ENCODE data around the gene ZFPM1. TPM values are rescaled to one million over a fixed set of nuclear protein-coding genes. Genes with fewer than 3 reads are reported as not detected.

ZFPM1 gene
- total and polyA plus RNA-seq, 4 donors, result 0.88 to 8.8 (median 3.0) TPM

DNA sequence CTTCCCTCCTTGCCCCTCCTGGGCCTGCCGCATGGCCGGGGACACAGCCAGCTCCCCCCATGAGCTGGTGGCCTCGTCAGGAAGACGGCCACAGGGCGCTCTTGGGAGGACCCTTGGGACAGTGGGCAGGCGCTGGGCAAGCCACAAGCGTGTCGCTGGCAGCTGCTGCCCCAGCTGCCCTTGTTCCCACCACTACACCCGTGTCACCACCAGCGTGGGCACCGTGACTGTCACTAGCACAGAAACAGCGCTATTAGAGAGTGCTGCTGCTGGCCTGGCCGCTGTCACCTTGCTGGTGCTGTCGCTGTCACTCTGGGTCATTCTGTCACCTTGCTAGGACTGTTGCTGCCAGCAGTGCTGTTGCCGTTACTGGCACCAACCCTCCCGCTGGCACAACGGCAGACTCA is 47.2 kb downstream of the ZFPM1 start:
- ATAC-seq (ENCODE audit: low FRiP score) (no peak), DNase-seq (no peak)
- WGBS, 2 donors, result 87 to 88% methylated on average over 17 of the region's 17 CpGs
- Histone ChIP-seq H3K27me3 (ENCODE audit: control insufficient read depth in 1 of 2, insufficient read depth in 2 of 2, low read length in 1 of 2) (no peaks in the 10 kb centered on the region), H3K36me3 (ENCODE audit: control insufficient read depth in 1 of 2, insufficient read depth in 2 of 2, low read length in 1 of 2) (no peaks in the 10 kb centered on the region), H3K4me3 (ENCODE audit: low read length in 2 of 2) (no peak overlapping the region), H3K4me1 (ENCODE audit: control insufficient read depth in 1 of 2, insufficient read depth in 2 of 2, low read length in 2 of 2) (no peaks in the 10 kb centered on the region), H3K27ac (ENCODE audit: low read depth in 1 of 2, low read length in 2 of 2) (no peak overlapping the region), H3K9me3 (ENCODE audit: control insufficient read depth, low read length) (no peaks in the 10 kb centered on the region)
- intact Hi-C loops (cut with DNase I), result no loop called here

DNA sequence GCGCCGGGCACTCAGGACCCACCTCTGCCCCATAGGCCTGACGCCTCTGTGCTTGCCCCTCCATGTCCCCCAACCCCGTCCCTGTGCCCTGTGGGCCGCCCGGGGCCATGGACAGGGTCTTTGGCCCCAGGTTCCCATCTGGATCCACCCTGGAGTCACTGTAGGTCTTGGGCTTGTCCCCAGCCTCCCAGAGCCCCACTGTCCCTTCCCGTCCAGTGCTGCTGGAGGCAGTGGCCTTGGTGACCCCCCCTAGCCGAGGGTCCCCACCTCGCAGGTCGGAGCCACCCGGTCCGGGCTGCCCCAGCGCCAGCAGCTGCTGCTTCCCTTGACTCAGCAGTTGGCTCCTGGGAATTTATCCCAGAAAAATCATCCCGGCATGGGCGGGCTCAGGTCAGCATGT is 49.3 kb downstream of the ZFPM1 start:
- Histone ChIP-seq H3K4me1 (ENCODE audit: control insufficient read depth in 1 of 2, insufficient read depth in 2 of 2, low read length in 2 of 2) (no peaks in the 10 kb centered on the region), H3K27ac (ENCODE audit: low read depth in 1 of 2, low read length in 2 of 2) (no peak overlapping the region), H3K9me3 (ENCODE audit: control insufficient read depth, low read length) (no peaks in the 10 kb centered on the region), H3K36me3 (ENCODE audit: control insufficient read depth in 1 of 2, insufficient read depth in 2 of 2, low read length in 1 of 2) (no peaks in the 10 kb centered on the region), H3K27me3 (ENCODE audit: control insufficient read depth in 1 of 2, insufficient read depth in 2 of 2, low read length in 1 of 2) (no peaks in the 10 kb centered on the region), H3K4me3 (ENCODE audit: low read length in 2 of 2) (no peak overlapping the region)
- WGBS, 2 donors, result 90 to 91% methylated on average over 15 of the region's 15 CpGs
- ATAC-seq (ENCODE audit: low FRiP score) (no peak), DNase-seq (no peak)
- intact Hi-C loops (cut with DNase I), result no loop called here

DNA sequence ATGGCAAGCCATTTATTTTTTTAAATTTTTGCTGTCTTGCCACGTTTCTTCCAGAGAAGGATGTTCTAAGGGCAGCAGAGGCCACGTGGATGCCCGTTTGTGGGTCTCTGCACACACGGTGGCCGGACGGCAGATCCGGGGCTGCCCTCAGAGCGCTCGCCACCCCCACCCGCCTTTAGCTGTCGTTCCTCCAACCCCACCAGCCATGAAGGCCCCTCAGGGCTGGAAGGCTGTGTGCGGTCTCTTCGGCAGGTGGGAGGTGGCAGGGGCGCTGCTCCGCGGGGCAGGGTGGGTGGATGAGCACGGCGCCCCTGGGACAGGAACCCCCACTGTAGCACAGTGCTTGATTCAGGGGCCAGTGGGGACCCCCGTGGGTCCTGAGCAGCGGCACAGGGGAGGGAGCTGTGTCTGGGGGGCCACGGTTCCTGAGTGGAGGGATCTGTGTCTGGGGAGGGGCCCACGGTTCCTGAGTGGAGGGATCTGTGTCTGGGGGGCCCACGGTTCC is 49.7 kb downstream of the ZFPM1 start:
- Histone ChIP-seq H3K4me3 (ENCODE audit: low read length in 2 of 2) (no peak overlapping the region), H3K27ac (ENCODE audit: low read depth in 1 of 2, low read length in 2 of 2) (no peak overlapping the region), H3K27me3 (ENCODE audit: control insufficient read depth in 1 of 2, insufficient read depth in 2 of 2, low read length in 1 of 2) (no peaks in the 10 kb centered on the region), H3K36me3 (ENCODE audit: control insufficient read depth in 1 of 2, insufficient read depth in 2 of 2, low read length in 1 of 2) (no peaks in the 10 kb centered on the region), H3K9me3 (ENCODE audit: control insufficient read depth, low read length) (no peaks in the 10 kb centered on the region), H3K4me1 (ENCODE audit: control insufficient read depth in 1 of 2, insufficient read depth in 2 of 2, low read length in 2 of 2) (no peaks in the 10 kb centered on the region)
- intact Hi-C loops (cut with DNase I), result no loop called here
- 92 to 94% methylated on average over 23 of the region's 23 CpGs for WGBS, 2 donors
- no peak for ATAC-seq (ENCODE audit: low FRiP score)
- no peak for DNase-seq

DNA sequence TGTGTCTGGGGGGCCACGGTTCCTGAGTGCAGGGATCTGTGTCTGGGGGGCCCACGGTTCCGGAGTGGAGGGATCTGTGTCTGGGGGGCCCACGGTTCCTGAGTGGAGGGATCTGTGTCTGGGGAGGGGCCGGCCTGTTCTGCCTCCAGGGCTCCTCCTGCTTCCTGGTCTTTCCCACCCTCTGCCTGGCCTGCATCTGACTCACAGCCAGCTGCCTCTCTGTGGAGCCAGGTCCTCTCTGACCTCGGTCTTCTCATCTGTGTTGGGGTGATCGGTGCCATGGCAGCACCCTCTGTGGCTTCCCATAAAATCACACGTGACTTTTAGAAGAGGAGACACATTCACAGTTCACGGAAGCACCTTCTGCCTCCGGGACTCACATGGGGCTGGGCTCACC is 50.3 kb downstream of the ZFPM1 start:
- Histone ChIP-seq H3K36me3 (ENCODE audit: control insufficient read depth in 1 of 2, insufficient read depth in 2 of 2, low read length in 1 of 2) (no peaks in the 10 kb centered on the region), H3K4me3 (ENCODE audit: low read length in 2 of 2) (no peak overlapping the region), H3K4me1 (ENCODE audit: control insufficient read depth in 1 of 2, insufficient read depth in 2 of 2, low read length in 2 of 2) (no peaks in the 10 kb centered on the region), H3K27me3 (ENCODE audit: control insufficient read depth in 1 of 2, insufficient read depth in 2 of 2, low read length in 1 of 2) (no peaks in the 10 kb centered on the region), H3K27ac (ENCODE audit: low read depth in 1 of 2, low read length in 2 of 2) (no peak overlapping the region), H3K9me3 (ENCODE audit: control insufficient read depth, low read length) (no peaks in the 10 kb centered on the region)
- ATAC-seq (ENCODE audit: low FRiP score), result no peak
- intact Hi-C loops (cut with DNase I), result no loop called here
- 90% methylated on average over 10 of the region's 10 CpGs for WGBS, 2 donors
- no peak for DNase-seq

DNA sequence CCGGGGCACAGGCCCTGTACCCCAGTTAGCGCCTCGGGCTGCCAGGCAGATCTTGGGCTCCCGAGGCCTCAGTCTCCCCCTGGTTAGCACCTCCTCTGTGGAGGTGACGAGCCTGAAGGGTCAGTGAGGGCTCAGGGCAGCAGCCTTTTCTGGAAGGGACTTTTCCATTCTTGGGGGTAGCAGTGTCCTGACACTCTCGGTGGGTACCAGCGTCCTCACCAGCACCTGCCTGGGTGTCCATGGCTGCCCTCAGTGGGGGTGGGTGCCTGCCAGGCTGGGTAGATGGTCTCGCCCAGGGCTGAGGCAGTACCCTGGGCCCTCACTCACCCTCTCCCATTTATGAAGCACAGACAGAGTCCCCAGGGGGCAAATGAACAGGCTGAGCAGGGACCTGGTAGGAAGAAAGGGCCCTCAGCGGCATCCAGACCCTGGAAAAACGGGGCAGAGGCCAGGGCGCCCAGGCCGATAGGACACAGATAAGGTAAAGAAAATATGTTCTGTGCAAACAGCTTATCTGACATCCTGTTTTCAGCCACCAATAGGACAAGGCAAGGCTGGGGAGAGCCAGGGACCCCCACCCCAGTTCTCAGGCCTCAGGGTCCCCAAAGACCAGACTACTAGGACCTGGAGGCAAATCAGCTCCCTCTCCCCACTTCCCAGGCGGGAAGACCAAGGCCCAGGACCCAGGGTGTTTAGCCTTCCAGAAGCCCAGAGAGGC is 50.9 kb downstream of the ZFPM1 start:
- H3K27ac ChIP-seq (ENCODE audit: low read depth in 1 of 2, low read length in 2 of 2), result no peak overlapping the region
- no peak overlapping the region for H3K4me3 ChIP-seq (ENCODE audit: low read length in 2 of 2)
- H3K27me3 ChIP-seq (ENCODE audit: control insufficient read depth in 1 of 2, insufficient read depth in 2 of 2, low read length in 1 of 2), result no peaks in the 10 kb centered on the region
- H3K4me1 ChIP-seq (ENCODE audit: control insufficient read depth in 1 of 2, insufficient read depth in 2 of 2, low read length in 2 of 2), result no peaks in the 10 kb centered on the region
- intact Hi-C loops (cut with DNase I), result no loop called here
- WGBS, 2 donors, result 90 to 93% methylated on average over 13 of the region's 13 CpGs
- no peaks in the 10 kb centered on the region for H3K9me3 ChIP-seq (ENCODE audit: control insufficient read depth, low read length)
- DNase-seq (no peak), ATAC-seq (ENCODE audit: low FRiP score) (no peak)
- H3K36me3 ChIP-seq (ENCODE audit: control insufficient read depth in 1 of 2, insufficient read depth in 2 of 2, low read length in 1 of 2), result no peaks in the 10 kb centered on the region

DNA sequence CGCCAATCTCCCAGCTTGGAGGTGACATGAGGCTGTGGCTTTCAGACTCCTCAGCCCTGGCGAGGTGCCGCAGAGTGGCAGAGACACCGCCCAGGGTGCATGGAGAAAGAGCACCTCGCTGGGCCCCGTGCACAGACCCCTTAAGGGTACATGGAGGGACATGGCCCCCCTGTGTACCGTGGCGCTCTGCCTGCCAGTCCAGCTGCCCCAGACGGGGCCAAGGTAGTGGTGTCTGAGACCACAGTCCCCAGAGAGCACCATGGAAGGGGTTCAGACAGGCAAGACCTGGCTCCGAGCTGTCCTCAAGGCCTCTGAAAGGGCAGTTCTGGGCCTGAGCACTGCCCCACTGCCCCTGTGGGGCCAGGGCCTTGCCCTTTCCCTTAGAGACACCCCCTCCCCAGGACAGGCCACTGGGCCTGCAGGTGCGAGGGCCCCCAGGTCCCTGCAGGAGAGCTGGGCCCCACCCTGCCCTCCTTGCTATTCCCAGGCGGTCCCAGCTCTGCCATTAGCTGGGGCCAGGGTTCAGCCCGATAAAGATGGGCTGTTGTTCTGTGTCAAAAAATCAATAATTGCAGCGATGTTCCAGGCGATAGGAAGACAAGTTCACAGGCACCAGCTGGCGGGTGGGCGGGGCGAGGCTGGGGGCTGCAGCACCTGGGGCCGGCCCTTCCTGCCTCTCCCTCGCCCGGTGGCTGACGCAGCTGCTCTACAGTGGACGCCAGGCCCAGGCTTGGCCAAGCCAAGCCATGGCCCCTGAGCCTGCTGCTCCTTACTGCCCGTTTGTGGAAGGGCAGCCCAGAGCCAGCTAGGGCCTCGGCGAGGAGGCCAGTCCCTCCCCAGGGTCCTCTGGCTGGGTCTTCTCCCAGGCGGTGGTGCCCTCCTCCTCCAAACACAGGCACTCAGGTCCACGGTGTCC is 51.7 kb downstream of the ZFPM1 start:
- H3K9me3 ChIP-seq (ENCODE audit: control insufficient read depth, low read length), result no peaks in the 10 kb centered on the region
- intact Hi-C loops (cut with DNase I), result no loop called here
- H3K27ac ChIP-seq (ENCODE audit: low read depth in 1 of 2, low read length in 2 of 2), result no peak overlapping the region
- WGBS, 2 donors, result 83 to 84% methylated on average over 28 of the region's 28 CpGs
- H3K4me1 ChIP-seq (ENCODE audit: control insufficient read depth in 1 of 2, insufficient read depth in 2 of 2, low read length in 2 of 2), result no peaks in the 10 kb centered on the region
- DNase-seq, result no peak
- H3K4me3 ChIP-seq (ENCODE audit: low read length in 2 of 2), result no peak overlapping the region
- no peaks in the 10 kb centered on the region for H3K27me3 ChIP-seq (ENCODE audit: control insufficient read depth in 1 of 2, insufficient read depth in 2 of 2, low read length in 1 of 2)
- H3K36me3 ChIP-seq (ENCODE audit: control insufficient read depth in 1 of 2, insufficient read depth in 2 of 2, low read length in 1 of 2), result no peaks in the 10 kb centered on the region
- no peak for ATAC-seq (ENCODE audit: low FRiP score)

DNA sequence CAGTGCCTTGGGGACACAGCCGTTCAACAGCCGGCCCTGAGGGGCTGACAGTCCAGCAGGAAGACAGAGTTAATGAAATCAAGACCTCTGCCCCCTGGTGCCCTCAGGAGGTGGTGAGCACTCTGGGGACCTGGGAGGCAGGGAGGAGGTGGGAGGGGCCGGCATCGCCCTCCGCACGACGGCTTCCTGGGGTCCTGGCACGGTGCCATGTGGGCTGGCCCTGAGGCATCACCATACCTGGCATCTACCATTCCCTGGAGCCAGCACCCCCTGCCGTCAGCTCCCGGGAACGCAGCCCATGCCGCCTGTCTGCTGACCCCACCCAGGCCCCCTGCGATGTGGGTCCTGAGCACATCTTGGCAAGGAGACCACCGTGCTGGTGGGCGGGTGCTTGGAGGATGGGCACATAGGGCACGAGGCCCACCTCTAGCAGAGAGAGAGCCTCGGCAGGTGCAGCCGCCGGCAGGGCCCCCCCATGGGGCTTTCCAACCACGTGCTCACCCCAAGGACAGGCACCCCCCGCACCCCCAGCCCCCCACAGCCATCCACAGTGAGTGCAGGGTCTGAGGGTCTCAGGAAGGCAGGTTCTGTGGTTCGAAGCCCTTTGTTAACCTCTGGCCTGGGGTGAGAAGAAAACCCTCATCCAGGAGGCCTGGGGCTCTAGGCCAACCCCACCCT is 52.5 kb downstream of the ZFPM1 start:
- Histone ChIP-seq H3K4me3 (ENCODE audit: low read length in 2 of 2) (no peak overlapping the region), H3K9me3 (ENCODE audit: control insufficient read depth, low read length) (no peaks in the 10 kb centered on the region), H3K27me3 (ENCODE audit: control insufficient read depth in 1 of 2, insufficient read depth in 2 of 2, low read length in 1 of 2) (no peaks in the 10 kb centered on the region), H3K27ac (ENCODE audit: low read depth in 1 of 2, low read length in 2 of 2) (no peak overlapping the region), H3K4me1 (ENCODE audit: control insufficient read depth in 1 of 2, insufficient read depth in 2 of 2, low read length in 2 of 2) (no peaks in the 10 kb centered on the region), H3K36me3 (ENCODE audit: control insufficient read depth in 1 of 2, insufficient read depth in 2 of 2, low read length in 1 of 2) (no peaks in the 10 kb centered on the region)
- ATAC-seq (ENCODE audit: low FRiP score) (no peak), DNase-seq (no peak)
- 58 to 60% methylated on average over 20 to 22 of the region's 22 CpGs for WGBS, 2 donors
- intact Hi-C loops (cut with DNase I), result no loop called here

DNA sequence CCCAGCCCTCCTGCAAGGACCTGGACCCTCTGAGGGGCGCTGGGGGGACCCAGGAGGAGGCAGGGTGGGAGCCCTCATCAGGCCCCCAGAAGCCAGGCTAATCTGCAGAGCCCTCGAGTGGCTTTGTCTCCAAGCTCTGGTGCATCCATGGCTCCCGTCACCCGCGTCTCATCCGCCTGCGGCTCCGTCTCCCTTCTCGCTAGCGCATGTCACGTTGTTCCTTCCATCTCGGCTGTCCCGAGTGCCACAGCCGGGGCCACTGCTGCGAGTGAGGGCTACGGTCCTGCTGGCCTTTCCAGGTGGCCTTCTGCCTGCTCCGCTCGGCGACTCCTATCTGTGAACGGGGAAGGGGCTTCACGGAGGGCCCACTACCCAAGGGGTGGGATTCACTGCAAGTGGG is 53.6 kb downstream of the ZFPM1 start:
- intact Hi-C loops (cut with DNase I), result no loop called here
- DNase-seq, result no peak
- Histone ChIP-seq H3K4me3 (ENCODE audit: low read length in 2 of 2) (no peak overlapping the region), H3K27me3 (ENCODE audit: control insufficient read depth in 1 of 2, insufficient read depth in 2 of 2, low read length in 1 of 2) (no peaks in the 10 kb centered on the region), H3K9me3 (ENCODE audit: control insufficient read depth, low read length) (no peaks in the 10 kb centered on the region), H3K27ac (ENCODE audit: low read depth in 1 of 2, low read length in 2 of 2) (no peak overlapping the region), H3K36me3 (ENCODE audit: control insufficient read depth in 1 of 2, insufficient read depth in 2 of 2, low read length in 1 of 2) (no peaks in the 10 kb centered on the region), H3K4me1 (ENCODE audit: control insufficient read depth in 1 of 2, insufficient read depth in 2 of 2, low read length in 2 of 2) (no peaks in the 10 kb centered on the region)
- WGBS, 2 donors, result 93 to 97% methylated on average over 21 of the region's 21 CpGs
- no peak for ATAC-seq (ENCODE audit: low FRiP score)
